Motor neuron (in vitro differentiated cells): ENCODE measurements around the gene ABHD17A. TPM values are rescaled to one million over a fixed set of nuclear protein-coding genes. Genes with fewer than 3 reads are reported as not detected.
"Not testable (repeated sequence)": the region's sequence is repeated elsewhere in the genome, so short reads cannot be mapped to it uniquely, and the experiment has no call there.

Source experiments
- ATAC-seq, 8 experiments: fragments of 200-7000 bp; cut with Tn5 transposase; replicated peaks in 6 of 8; 2 replicates each; pipeline ENCODE4 v1.8.0; 2021; ENCODE audit warnings: mild to moderate bottlenecking in 8 of 8, moderate library complexity in 8 of 8
- H3K27ac ChIP-seq, 2 donors: fragments of 250-450 bp; sonication (Bioruptor Pico); 2 replicates each; pipeline ENCODE4 v1.9.0; 2021; ENCODE audit warnings: antibody characterized with exemption in 2 of 2, mild to moderate bottlenecking in 2 of 2, moderate library complexity in 1 of 2
- H3K4me1 ChIP-seq, 2 donors: fragments of 250-450 bp; sonication (Bioruptor Pico); replicated peaks in 1 of 2; 2 replicates each; pipeline ENCODE4 v1.6.1; 2021; ENCODE audit warnings: antibody characterized with exemption in 2 of 2, mild to moderate bottlenecking in 2 of 2, moderate library complexity in 1 of 2
- H3K4me3 ChIP-seq, 5 donors: fragments of 250-450 bp; sonication (Bioruptor Pico); 2 replicates each; pipeline ENCODE4 v1.9.0; 2021; ENCODE audit warnings: antibody characterized with exemption in 5 of 5, mild to moderate bottlenecking in 5 of 5, moderate library complexity in 4 of 5
- WGBS, 10 experiments: fragments of 450-650 bp; shearing (Covaris generic); methylation state at CpG; one replicate each; pipeline ENCODE4 v1.0.0; 2022; 5-methylcytosine and 5-hydroxymethylcytosine counted together
- in situ Hi-C, 9 experiments: fragments of 400-800 bp; cut with MboI; loops; one replicate each; pipeline ENCODE4 v1.15.0; 2021; ENCODE audit warnings: low sequenced_read_pairs in 9 of 9, low pct_unique_long_range_greater_than_20kb in 2 of 9; ENCODE audit not compliant: unreplicated experiment in 9 of 9
- total RNA-seq, 8 experiments: library from RNA; unstranded; fragments of 300-600 nt; gene quantifications; 2 replicates each; pipeline versions ENCODE4 v1.2.3 to v1.2.4, GENCODE V29; 2022

Gene ABHD17A
- total RNA-seq, result 10 to 100 TPM; 30.4 to 42.3 (median 37.2) TPM

DNA sequence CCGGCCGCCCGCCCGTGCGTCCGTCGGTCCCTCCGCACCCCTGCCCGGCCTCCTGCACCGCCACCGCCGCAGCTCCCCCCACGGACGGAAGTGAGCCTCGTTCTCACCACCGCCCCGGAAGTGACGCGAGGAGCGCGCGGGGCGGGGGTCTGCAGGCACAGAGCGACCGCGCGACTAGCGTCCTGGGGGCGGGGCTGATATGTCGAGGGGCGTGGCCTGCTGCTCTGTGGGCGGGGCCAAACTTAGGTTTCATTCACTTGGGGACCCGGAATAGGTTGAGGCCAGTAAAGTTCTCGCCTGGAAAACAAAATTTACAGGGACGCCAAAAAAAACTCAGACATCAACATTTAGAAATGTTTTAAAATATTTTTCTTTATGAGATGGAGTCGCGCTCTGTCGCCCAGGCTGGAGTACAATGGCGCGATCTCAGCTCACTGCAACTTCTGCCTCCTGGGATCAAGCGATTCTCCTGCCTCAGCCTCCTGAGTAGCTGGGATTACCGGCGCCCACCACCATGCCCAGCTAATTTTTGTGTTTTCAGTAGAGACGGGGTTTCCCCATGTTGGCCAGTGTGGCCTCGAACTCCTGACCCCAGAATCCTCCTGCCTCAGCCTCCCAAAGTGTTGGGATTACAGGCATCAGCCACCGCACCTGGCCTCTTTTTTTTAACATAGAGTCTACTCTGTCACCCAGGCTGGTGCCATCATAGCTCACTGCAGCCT is at the start of gene ABHD17A:
ABHD17A (minus strand) TSS at position 99 of the 722 bp plus-strand sequence. CDS start 3,930 bp downstream, outside the sequence.
- peak; percentile 89 to 97 (median 92) for ATAC-seq
- Histone ChIP-seq H3K4me1 (peaks cover 32 to 35% of the 10 kb centered on the region in 2 donors), H3K27ac (peak within 1 kb of the TSS; percentile 72 to 86), H3K4me3 (peak within 1 kb of the TSS; percentile 62 to 97 (median 92))
- 40 to 100% (median 84%) methylated on average over 1 to 6 of the region's 46 CpGs; no CpG with 5 or more reads in 2 of the 10 experiments for WGBS, 10 experiments
- in situ Hi-C loops, result not testable (repeated sequence)

- in situ Hi-C loops, result no loop called here
- no peak overlapping the region for H3K27ac ChIP-seq
- no peak for ATAC-seq
- peaks cover 4% of the 10 kb centered on the region in 2 donors for H3K4me1 ChIP-seq
- 80 to 100% (median 86%) methylated on average over 1 to 6 of the region's 8 CpGs; no CpG with 5 or more reads in 5 of the 10 experiments for WGBS, 10 experiments
- no peak overlapping the region for H3K4me3 ChIP-seq
Observed at GRCh38 chr19:1933942-1934341, 48.6 kb upstream of the ABHD17A start.

DNA sequence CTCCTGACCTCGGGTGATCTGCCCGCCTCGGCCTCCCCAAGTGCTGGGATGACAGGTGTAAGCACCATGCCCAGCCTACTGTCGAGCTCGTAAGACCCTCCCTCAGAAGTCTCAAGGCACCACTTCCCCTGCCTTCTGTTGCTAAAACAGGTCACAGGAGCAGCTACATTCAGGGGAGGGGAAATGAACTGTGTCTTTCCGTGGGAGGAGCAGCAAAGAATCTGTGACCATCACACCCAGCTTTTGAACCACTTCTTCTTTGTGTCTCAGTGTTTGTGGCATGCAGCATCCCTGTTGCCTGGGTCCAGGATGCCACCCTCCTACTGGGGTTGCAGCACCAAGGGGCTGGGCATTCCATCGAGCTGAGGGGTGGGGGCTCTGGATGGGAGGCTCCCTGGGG is 47.9 kb upstream of the ABHD17A start:
- 80 to 90% methylated on average over 1 to 5 of the region's 7 CpGs; no CpG with 5 or more reads in 8 of the 10 experiments for WGBS, 10 experiments
- no peak for ATAC-seq
- Histone ChIP-seq H3K4me1 (peaks cover 4% of the 10 kb centered on the region in 2 donors), H3K27ac (no peak overlapping the region), H3K4me3 (no peak overlapping the region)
- in situ Hi-C loops, result no loop called here

DNA sequence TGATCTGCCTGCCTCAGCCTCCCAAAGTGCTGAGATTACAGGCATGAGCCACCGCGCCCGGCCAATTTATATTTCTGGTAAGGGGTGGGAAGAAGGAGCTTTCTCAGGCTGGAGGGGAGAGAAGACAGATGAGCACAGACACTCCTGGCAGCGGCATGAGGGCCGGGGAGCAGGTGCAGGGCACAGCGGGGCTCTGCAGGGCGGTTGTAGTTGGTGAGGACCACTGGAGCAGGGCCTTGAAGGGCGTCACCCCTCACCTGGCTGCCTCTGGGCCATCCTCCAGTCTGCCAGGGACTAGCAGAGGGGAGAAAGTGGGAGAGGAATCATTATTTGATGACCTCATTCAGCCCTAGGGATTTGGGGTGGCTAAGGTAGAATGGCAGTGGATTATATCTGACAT is 47.1 kb upstream of the ABHD17A start:
- no peak for ATAC-seq
- Histone ChIP-seq H3K4me3 (no peak overlapping the region), H3K4me1 (peaks cover 4% of the 10 kb centered on the region in 2 donors), H3K27ac (no peak overlapping the region)
- in situ Hi-C loops, result no loop called here
- WGBS, 10 experiments, result 67 to 100% (median 100%) methylated on average over 1 to 2 of the region's 8 CpGs; no CpG with 5 or more reads in 7 of the 10 experiments

DNA sequence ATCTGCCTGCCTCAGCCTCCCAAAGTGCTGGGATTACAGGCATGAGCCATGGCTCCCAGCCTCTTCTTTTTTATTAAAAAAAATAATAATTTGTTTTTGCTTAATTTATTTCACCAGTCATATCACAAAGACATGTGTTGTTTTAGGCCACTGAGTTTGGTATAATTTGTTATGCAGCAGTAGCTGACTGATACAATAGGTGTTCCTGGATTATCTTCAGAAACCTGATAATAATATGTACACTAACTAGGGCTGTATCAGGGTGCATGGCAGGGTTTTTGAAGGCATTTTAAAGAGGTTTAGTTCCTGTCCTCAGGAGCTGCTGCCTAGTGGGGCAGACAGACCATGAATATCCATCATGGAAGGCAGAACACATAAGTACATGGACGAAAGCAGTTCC is 46.1 kb upstream of the ABHD17A start:
- in situ Hi-C loops, result no loop called here
- Histone ChIP-seq H3K4me1 (peaks cover 4% of the 10 kb centered on the region in 2 donors), H3K4me3 (no peak overlapping the region), H3K27ac (no peak overlapping the region)
- no peak for ATAC-seq
- 13 to 89% (median 79%) methylated on average over 1 of the region's 1 CpG; no CpG with 5 or more reads in 6 of the 10 experiments for WGBS, 10 experiments

GRCh38 chr19:1929021-1929742 is 43.9 kb upstream of the ABHD17A start:
- in situ Hi-C loops, result no loop called here
- ATAC-seq, result peak; percentile 70 to 94 (median 76)
- Histone ChIP-seq H3K4me1 (peaks cover 4% of the 10 kb centered on the region in 2 donors), H3K4me3 (peak overlapping the region in 2 of 5 donors; percentile 19 to 30), H3K27ac (no peak overlapping the region)
- 0 to 42% (median 19%) methylated on average over 1 to 20 of the region's 42 CpGs; no CpG with 5 or more reads in 2 of the 10 experiments for WGBS, 10 experiments

DNA sequence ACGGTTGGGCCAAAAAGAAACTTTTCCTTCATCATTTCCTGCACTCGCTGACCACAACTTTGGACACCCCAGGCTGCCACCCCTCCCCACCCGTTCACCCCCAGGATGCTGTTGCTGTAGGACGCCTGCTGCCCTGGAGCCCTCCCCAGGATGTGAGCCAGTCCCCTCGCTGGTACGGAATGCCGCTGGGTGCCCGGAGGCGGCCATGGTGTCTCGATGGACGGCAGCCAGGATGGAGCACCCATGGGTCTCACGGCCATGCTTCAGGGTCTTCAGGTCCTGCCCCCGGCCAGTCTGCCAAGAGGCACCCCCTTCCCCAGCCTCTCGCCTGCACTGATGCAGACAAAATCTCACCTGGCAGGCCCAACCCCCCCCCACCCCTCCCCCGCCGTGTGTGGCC is 40.2 kb upstream of the ABHD17A start:
- Histone ChIP-seq H3K4me1 (peaks cover 4% of the 10 kb centered on the region in 2 donors), H3K4me3 (no peak overlapping the region), H3K27ac (no peak overlapping the region)
- in situ Hi-C loops, result no loop called here
- no peak for ATAC-seq
- WGBS, 10 experiments, result no CpG with 5 or more reads among the region's 16 CpGs

GRCh38 chr19:1924320-1924961 is 39.1 kb upstream of the ABHD17A start:
- in situ Hi-C loops, result no loop called here
- peak in 3 of 8 experiments; percentile 10 to 18 (median 11) for ATAC-seq
- no CpG with 5 or more reads among the region's 35 CpGs for WGBS, 10 experiments

GRCh38 chr19:1923319-1923718 is 38.0 kb upstream of the ABHD17A start:
- no peak overlapping the region for H3K4me3 ChIP-seq
- peak in 1 of 8 experiments; percentile 5 for ATAC-seq
- in situ Hi-C loops, result no loop called here
- H3K27ac ChIP-seq, result no peak overlapping the region
- 92 to 94% methylated on average over 2 to 4 of the region's 8 CpGs; no CpG with 5 or more reads in 8 of the 10 experiments for WGBS, 10 experiments
- H3K4me1 ChIP-seq, result no peaks in the 10 kb centered on the region

More at GRCh38 chr19:1924320-1924961, 39.1 kb upstream of the ABHD17A start:
- H3K27ac ChIP-seq, result no peak overlapping the region
- H3K4me3 ChIP-seq, result no peak overlapping the region
- no peaks in the 10 kb centered on the region for H3K4me1 ChIP-seq

GRCh38 chr19:1922803-1923202 is 37.5 kb upstream of the ABHD17A start:
- in situ Hi-C loops, result no loop called here
- no peak overlapping the region for H3K4me3 ChIP-seq
- H3K4me1 ChIP-seq, result no peaks in the 10 kb centered on the region
- ATAC-seq, result no peak
- H3K27ac ChIP-seq, result no peak overlapping the region
- 90 to 100% (median 99%) methylated on average over 1 to 13 of the region's 23 CpGs; no CpG with 5 or more reads in 2 of the 10 experiments for WGBS, 10 experiments

DNA sequence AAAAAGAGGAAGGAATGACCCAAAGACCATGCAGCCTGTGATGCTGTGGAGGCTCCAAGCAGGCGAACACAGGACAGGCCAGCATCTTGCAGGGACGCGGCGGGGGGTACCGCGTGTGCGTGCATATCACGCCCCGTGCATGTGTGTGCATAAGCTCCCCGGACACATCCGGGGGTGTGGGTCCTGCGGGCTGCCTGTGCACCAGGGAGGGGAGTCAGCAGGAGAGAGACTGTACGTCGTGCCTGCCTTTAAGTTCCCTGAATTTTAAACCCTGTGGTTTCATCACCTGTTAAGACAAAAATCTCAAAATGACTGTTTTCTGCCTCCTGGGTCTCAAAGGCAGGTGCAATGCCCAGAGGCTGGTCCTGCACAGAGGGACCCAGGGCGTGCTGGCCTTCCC is 36.5 kb upstream of the ABHD17A start:
- Histone ChIP-seq H3K4me3 (no peak overlapping the region), H3K4me1 (no peaks in the 10 kb centered on the region), H3K27ac (no peak overlapping the region)
- no peak for ATAC-seq
- 87 to 100% (median 100%) methylated on average over 2 to 9 of the region's 15 CpGs; no CpG with 5 or more reads in 1 of the 10 experiments for WGBS, 10 experiments
- in situ Hi-C loops, result no loop called here

- WGBS, 10 experiments, result 93 to 100% (median 100%) methylated on average over 1 to 12 of the region's 19 CpGs; no CpG with 5 or more reads in 3 of the 10 experiments
- H3K4me1 ChIP-seq, result no peaks in the 10 kb centered on the region
- ATAC-seq, result no peak
- in situ Hi-C loops, result no loop called here
- no peak overlapping the region for H3K27ac ChIP-seq
- no peak overlapping the region for H3K4me3 ChIP-seq
Observed at GRCh38 chr19:1921326-1921725, 36.0 kb upstream of the ABHD17A start.

GRCh38 chr19:1920644-1921043 is 35.3 kb upstream of the ABHD17A start:
- H3K4me1 ChIP-seq, result no peaks in the 10 kb centered on the region
- ATAC-seq, result peak in 1 of 8 experiments; percentile 9
- H3K4me3 ChIP-seq, result no peak overlapping the region
- H3K27ac ChIP-seq, result no peak overlapping the region
- WGBS, 10 experiments, result 83 to 100% (median 95%) methylated on average over 1 to 3 of the region's 19 CpGs; no CpG with 5 or more reads in 6 of the 10 experiments
- in situ Hi-C loops, result no loop called here
